Neural progenitor cell (in vitro differentiated cells): Measurements from ENCODE around the gene GNB1. TPM values are rescaled to one million over a fixed set of nuclear protein-coding genes. Genes with fewer than 3 reads are reported as not detected.
A peak's percentile ranks its signal among the peaks of the same experiment; 100 is the strongest.

Experiments used
- DNase-seq: peaks from one replicate; pipeline ENCODE4 v3.0.0-alpha.2; 2016; ENCODE audit warnings: low spot score
- H2AFZ ChIP-seq: fragments of 200-600 bp; sonication (generic); replicated peaks from 2 replicates; pipeline ENCODE4 v1.6.1; 2016; ENCODE audit warnings: antibody characterized with exemption
- H3F3A ChIP-seq: fragments of 200-600 bp; sonication (generic); 2 replicates; pipeline ENCODE4 v1.6.1; 2016; ENCODE audit warnings: antibody characterized with exemption, low read depth
- H3K27ac ChIP-seq: fragments of 200-600 bp; sonication (generic); 2 replicates; pipeline ENCODE4 v1.5.1; 2016; ENCODE audit warnings: mild to moderate bottlenecking
- H3K27me3 ChIP-seq: fragments of 200-600 bp; sonication (generic); 2 replicates; pipeline ENCODE4 v1.6.1; 2016; ENCODE audit warnings: mild to moderate bottlenecking, moderate library complexity
- H3K36me3 ChIP-seq: fragments of 200-600 bp; sonication (generic); 2 replicates; pipeline ENCODE4 v1.5.1; 2016
- H3K4me1 ChIP-seq: fragments of 200-600 bp; sonication (generic); 2 replicates; pipeline ENCODE4 v1.6.1; 2016; ENCODE audit warnings: mixed run types
- H3K4me2 ChIP-seq: fragments of 200-600 bp; sonication (generic); 2 replicates; pipeline ENCODE4 v1.6.1; 2016
- H3K4me3 ChIP-seq: fragments of 200-600 bp; sonication (generic); 2 replicates; pipeline ENCODE4 v1.5.1; 2016
- H3K79me2 ChIP-seq: fragments of 200-600 bp; sonication (generic); 2 replicates; pipeline ENCODE4 v1.6.1; 2016; ENCODE audit warnings: low read depth
- H3K9ac ChIP-seq: fragments of 200-600 bp; sonication (generic); 2 replicates; pipeline ENCODE4 v1.6.1; 2016
- H3K9me3 ChIP-seq: fragments of 200-600 bp; sonication (generic); 2 replicates; pipeline ENCODE4 v1.5.1; 2016; ENCODE audit warnings: low read depth
- H4K20me1 ChIP-seq: fragments of 200-600 bp; sonication (generic); 2 replicates; pipeline ENCODE4 v1.6.1; 2016; ENCODE audit warnings: low read depth
- H3K27ac Mint-ChIP-seq: 3 replicates; pipeline ENCODE4 v1.8.0; 2021; ENCODE audit warnings: mixed read lengths
- H3K27me3 Mint-ChIP-seq: 2 replicates; pipeline ENCODE4 v1.8.0; 2022; ENCODE audit warnings: low read depth, mild to moderate bottlenecking, inconsistent platforms, moderate library complexity, mixed read lengths; ENCODE audit not compliant: insufficient read depth
- H3K36me3 Mint-ChIP-seq: 3 replicates; pipeline ENCODE4 v1.8.0; 2021; ENCODE audit warnings: mixed read lengths
- H3K4me1 Mint-ChIP-seq: 3 replicates; pipeline ENCODE4 v1.8.0; 2021; ENCODE audit warnings: mixed read lengths
- H3K4me3 Mint-ChIP-seq: 3 replicates; pipeline ENCODE4 v1.8.0; 2021; ENCODE audit warnings: mild to moderate bottlenecking, moderate library complexity, mixed read lengths
- H3K9me3 Mint-ChIP-seq: 3 replicates; pipeline ENCODE4 v1.8.0; 2020; ENCODE audit warnings: mixed read lengths
- EZH2 ChIP-seq: fragments of 200-600 bp; sonication (generic); IDR thresholded peaks from 2 replicates; pipeline ENCODE4 v1.6.1; 2017; ENCODE audit warnings: antibody characterized with exemption, mild to moderate bottlenecking, moderate library complexity
- EZH2phosphoT487 ChIP-seq: fragments of 200-600 bp; sonication (generic); IDR thresholded peaks from 2 replicates; pipeline ENCODE4 v1.6.1; 2017; ENCODE audit warnings: antibody characterized with exemption
- total RNA-seq: library from RNA; depleted of rRNA; stranded (reverse); fragments of >200 nt; gene quantifications from 2 replicates; pipeline ENCODE4 v1.2.3, GENCODE V29; 2015; ENCODE audit warnings: low replicate concordance
- TF ChIP-seq, protein P1 (sequence below): fragments of 200-600 bp; sonication (generic); IDR thresholded peaks from 2 replicates; pipeline ENCODE4 v1.5.1; 2017; ENCODE audit warnings: antibody characterized with exemption, mild to moderate bottlenecking

Gene GNB1
- total RNA-seq, 1 donor from 2014 or later: 175 TPM

DNA sequence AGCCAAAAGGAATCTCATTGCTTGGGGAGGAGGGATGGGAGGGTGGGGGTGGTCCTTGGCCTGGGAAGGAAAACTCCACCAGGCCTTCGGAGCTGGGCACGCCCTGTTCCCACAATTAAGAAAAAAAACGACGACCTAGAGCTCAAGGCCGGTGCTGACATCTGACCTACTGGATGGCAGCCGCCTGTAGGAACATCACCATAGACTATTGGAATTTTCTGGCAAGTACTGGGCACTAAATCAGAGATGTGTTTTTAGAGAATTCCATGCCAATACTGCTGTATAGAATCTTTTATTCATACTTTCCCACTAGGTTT lies 113.3 kb downstream of the GNB1 start:
- peak overlapping the region; percentile 61 for H3K4me3 ChIP-seq
- peaks cover 31% of the 10 kb centered on the region for H3K4me1 ChIP-seq
- H3K27me3 Mint-ChIP-seq: peaks cover 9% of the 10 kb centered on the region
- H3K27ac Mint-ChIP-seq: no peak overlapping the region
- H3K79me2 ChIP-seq: peaks cover 55% of the 10 kb centered on the region
- H3K9me3 Mint-ChIP-seq: peaks cover 1% of the 10 kb centered on the region
- H3K4me3 Mint-ChIP-seq: peak overlapping the region; percentile 87
- peak overlapping the region; percentile 25 for H3K9ac ChIP-seq
- no peak overlapping the region for H2AFZ ChIP-seq
- peaks cover 18% of the 10 kb centered on the region for H3K27me3 ChIP-seq
- peaks cover 56% of the 10 kb centered on the region for H3F3A ChIP-seq
- no peaks in the 10 kb centered on the region for H3K36me3 ChIP-seq
- H3K4me1 Mint-ChIP-seq: peaks cover 38% of the 10 kb centered on the region
- H3K36me3 Mint-ChIP-seq: peaks cover 3% of the 10 kb centered on the region
- TF ChIP-seq EZH2 (no peak), EZH2phosphoT487 (no peak)
- TF ChIP-seq, protein P1, sequence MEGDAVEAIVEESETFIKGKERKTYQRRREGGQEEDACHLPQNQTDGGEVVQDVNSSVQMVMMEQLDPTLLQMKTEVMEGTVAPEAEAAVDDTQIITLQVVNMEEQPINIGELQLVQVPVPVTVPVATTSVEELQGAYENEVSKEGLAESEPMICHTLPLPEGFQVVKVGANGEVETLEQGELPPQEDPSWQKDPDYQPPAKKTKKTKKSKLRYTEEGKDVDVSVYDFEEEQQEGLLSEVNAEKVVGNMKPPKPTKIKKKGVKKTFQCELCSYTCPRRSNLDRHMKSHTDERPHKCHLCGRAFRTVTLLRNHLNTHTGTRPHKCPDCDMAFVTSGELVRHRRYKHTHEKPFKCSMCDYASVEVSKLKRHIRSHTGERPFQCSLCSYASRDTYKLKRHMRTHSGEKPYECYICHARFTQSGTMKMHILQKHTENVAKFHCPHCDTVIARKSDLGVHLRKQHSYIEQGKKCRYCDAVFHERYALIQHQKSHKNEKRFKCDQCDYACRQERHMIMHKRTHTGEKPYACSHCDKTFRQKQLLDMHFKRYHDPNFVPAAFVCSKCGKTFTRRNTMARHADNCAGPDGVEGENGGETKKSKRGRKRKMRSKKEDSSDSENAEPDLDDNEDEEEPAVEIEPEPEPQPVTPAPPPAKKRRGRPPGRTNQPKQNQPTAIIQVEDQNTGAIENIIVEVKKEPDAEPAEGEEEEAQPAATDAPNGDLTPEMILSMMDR: no peak
- no peak overlapping the region for H3K27ac ChIP-seq
- peak; percentile 13 for DNase-seq
- H3K9me3 ChIP-seq: no peaks in the 10 kb centered on the region
- H3K4me2 ChIP-seq: peak overlapping the region; percentile 95
- peaks cover 46% of the 10 kb centered on the region for H4K20me1 ChIP-seq

DNA sequence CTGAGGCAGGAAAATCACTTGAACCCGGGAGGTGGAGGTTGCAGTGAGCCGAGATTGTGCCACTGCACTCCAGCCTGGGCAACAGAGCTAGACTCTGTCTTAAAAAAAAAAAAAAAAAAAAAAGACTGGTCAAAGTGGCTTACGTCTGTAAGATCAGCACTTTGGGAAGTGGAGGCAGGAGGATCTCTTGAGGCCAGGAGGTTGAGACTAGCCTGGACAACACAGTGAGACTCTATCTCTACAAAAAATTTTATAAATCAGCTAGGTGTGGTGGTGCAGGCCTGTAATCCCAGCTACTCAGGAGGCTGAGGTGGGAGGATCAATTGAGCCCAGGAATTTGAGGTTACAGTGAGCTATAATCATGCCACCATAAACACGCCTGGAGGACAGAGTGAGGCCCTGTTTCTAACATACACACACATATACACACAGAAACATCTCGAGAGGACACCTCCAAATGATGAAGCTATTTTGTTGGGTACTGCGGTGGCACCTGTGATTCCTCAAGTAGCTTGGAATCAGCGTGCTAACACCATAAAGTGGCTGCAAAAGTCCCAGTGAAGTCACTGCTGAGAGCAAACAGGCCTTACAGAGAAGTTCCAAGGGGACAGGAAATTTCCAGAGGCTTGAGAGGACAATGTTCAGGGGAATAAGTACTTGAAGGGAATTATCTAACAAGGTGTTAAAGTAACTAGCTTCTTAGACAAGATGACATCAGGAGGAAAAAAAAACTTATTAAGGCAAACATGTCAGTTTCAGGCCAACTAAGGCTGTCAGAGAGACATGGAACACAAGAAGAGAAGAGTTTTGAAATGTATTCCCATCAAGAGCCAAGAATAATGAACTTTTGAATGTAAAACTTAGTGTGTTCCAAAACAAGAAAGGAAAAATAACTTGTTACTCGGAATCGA lies 114.0 kb downstream of the GNB1 start:
- TF ChIP-seq EZH2phosphoT487 (no peak), EZH2 (no peak)
- TF ChIP-seq, protein P1: no peak

DNA sequence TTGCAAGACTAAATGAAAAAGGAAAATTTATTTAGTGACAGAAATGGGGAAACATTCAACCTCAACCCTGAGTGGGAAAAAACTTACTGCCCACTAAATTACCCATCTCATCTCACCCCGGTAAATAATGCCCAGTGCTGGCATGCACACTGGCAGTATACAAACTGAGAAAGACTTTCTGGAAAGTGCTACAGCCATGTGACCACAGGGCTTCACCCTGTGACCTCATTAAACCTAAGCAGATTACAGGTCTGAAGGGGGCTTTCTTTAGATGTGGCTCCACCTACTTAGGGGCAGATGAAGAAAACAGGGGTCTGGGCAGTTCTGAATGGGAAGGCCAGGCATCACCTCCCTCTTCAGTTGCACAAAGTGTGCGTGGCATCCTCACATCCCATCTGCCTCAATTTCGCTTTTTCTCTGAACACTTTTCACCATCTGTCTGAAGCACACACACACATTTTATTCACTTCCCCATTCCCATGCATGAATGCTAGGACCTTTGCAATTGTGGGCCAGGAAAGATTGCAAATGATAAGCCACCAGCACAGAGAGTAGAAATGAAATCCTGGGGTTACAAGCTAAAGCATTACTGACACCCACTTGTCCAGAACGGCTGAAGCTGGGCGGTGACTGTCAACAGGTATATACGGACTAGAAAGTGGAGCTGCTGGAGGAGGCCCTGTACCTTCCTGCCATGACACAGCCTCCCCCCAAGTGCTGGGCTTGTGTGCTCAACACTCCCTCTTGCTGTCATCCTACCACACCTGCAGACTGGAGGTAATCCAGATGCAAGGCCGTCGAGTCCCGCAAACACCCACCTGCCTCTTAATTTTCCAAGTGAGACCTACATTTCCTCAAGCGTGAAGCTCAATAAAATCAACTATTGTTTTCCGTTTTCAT lies 115.3 kb downstream of the GNB1 start:
- Mint-ChIP-seq H3K9me3 (peaks cover 13% of the 10 kb centered on the region), H3K27ac (no peak overlapping the region), H3K4me1 (peaks cover 33% of the 10 kb centered on the region), H3K27me3 (peaks cover 5% of the 10 kb centered on the region), H3K36me3 (peaks cover 18% of the 10 kb centered on the region), H3K4me3 (peak overlapping the region; percentile 63)
- no peak overlapping the region for H3K4me3 ChIP-seq
- TF ChIP-seq EZH2phosphoT487: no peak
- TF ChIP-seq, protein P1: no peak
- no peak for TF ChIP-seq EZH2
- H4K20me1 ChIP-seq: peaks cover 36% of the 10 kb centered on the region
- H3K27me3 ChIP-seq: peaks cover 18% of the 10 kb centered on the region
- H3K9me3 ChIP-seq: no peaks in the 10 kb centered on the region
- H3K4me1 ChIP-seq: peaks cover 30% of the 10 kb centered on the region
- H3F3A ChIP-seq: peaks cover 41% of the 10 kb centered on the region
- no peaks in the 10 kb centered on the region for H3K36me3 ChIP-seq
- H3K79me2 ChIP-seq: peaks cover 74% of the 10 kb centered on the region
- H3K9ac ChIP-seq: no peak overlapping the region
- no peak overlapping the region for H2AFZ ChIP-seq
- DNase-seq: peak; percentile 52
- peak overlapping the region; percentile 54 for H3K4me2 ChIP-seq
- no peak overlapping the region for H3K27ac ChIP-seq

More for the DNA sequence above, 114.0 kb downstream of the GNB1 start:
- Mint-ChIP-seq H3K4me1 (peaks cover 38% of the 10 kb centered on the region), H3K9me3 (peaks cover 7% of the 10 kb centered on the region), H3K27ac (peak overlapping the region; percentile 3), H3K4me3 (peak overlapping the region; percentile 87), H3K36me3 (peaks cover 9% of the 10 kb centered on the region), H3K27me3 (peaks cover 9% of the 10 kb centered on the region)
- H3K79me2 ChIP-seq: peaks cover 61% of the 10 kb centered on the region
- H3K4me3 ChIP-seq: peak overlapping the region; percentile 61
- peaks cover 40% of the 10 kb centered on the region for H4K20me1 ChIP-seq
- peaks cover 54% of the 10 kb centered on the region for H3F3A ChIP-seq
- no peaks in the 10 kb centered on the region for H3K9me3 ChIP-seq
- peak overlapping the region; percentile 25 for H3K9ac ChIP-seq
- H3K27ac ChIP-seq: no peak overlapping the region
- no peak overlapping the region for H2AFZ ChIP-seq
- H3K36me3 ChIP-seq: no peaks in the 10 kb centered on the region
- DNase-seq: no peak
- peak overlapping the region; percentile 95 for H3K4me2 ChIP-seq
- peaks cover 18% of the 10 kb centered on the region for H3K27me3 ChIP-seq
- H3K4me1 ChIP-seq: peaks cover 30% of the 10 kb centered on the region
